ENCODE measurements around the gene RAB6B.
A peak's percentile ranks its signal among the peaks of the same experiment; 100 is the strongest.

RAB6B gene

GRCh38 chr3:133880886-133881455 lies 14.7 kb downstream of the RAB6B start:
- DNase-seq, result no peak

GRCh38 chr3:133880287-133880686 lies 15.4 kb downstream of the RAB6B start:
- DNase-seq, result no peak

- no peak for DNase-seq
Observed at GRCh38 chr3:133878518-133878917, 17.2 kb downstream of the RAB6B start.

- DNase-seq, result no peak
Observed at GRCh38 chr3:133877221-133877620, 18.5 kb downstream of the RAB6B start.

GRCh38 chr3:133874761-133875438 lies 20.8 kb downstream of the RAB6B start:
- no peak for DNase-seq

GRCh38 chr3:133874344-133874743 lies 21.3 kb downstream of the RAB6B start:
- DNase-seq, result no peak

- DNase-seq, result no peak
Observed at GRCh38 chr3:133872781-133873180, 22.9 kb downstream of the RAB6B start.

- no peak for DNase-seq
Observed at GRCh38 chr3:133872161-133872560, 23.5 kb downstream of the RAB6B start.

- no peak for DNase-seq
Observed at GRCh38 chr3:133871368-133872090, 24.2 kb downstream of the RAB6B start.

GRCh38 chr3:133870822-133871221 lies 24.9 kb downstream of the RAB6B start:
- no peak for DNase-seq

- no peak for DNase-seq
Observed at GRCh38 chr3:133869586-133869985, 26.1 kb downstream of the RAB6B start.

GRCh38 chr3:133868758-133869475 lies 26.8 kb downstream of the RAB6B start:
- no peak for DNase-seq

GRCh38 chr3:133868186-133868585 lies 27.5 kb downstream of the RAB6B start:
- peak; percentile 11 for DNase-seq

GRCh38 chr3:133866141-133866540 lies 29.5 kb downstream of the RAB6B start:
- DNase-seq, result no peak

GRCh38 chr3:133865136-133865855 lies 30.4 kb downstream of the RAB6B start:
- DNase-seq, result no peak

GRCh38 chr3:133864616-133865015 lies 31.1 kb downstream of the RAB6B start:
- no peak for DNase-seq

- no peak for DNase-seq
Observed at GRCh38 chr3:133863911-133864310, 31.8 kb downstream of the RAB6B start.

- DNase-seq, result no peak
Observed at GRCh38 chr3:133862161-133862560, 33.5 kb downstream of the RAB6B start.

GRCh38 chr3:133860519-133860918 lies 35.2 kb downstream of the RAB6B start:
- DNase-seq, result no peak

- no peak for DNase-seq
Observed at GRCh38 chr3:133859381-133860234, 36.1 kb downstream of the RAB6B start.

- DNase-seq, result no peak
Observed at GRCh38 chr3:133857767-133858166, 37.9 kb downstream of the RAB6B start.

GRCh38 chr3:133856316-133856715 lies 39.4 kb downstream of the RAB6B start:
- DNase-seq, result no peak

Data from NCI-H345 (cell line).